GM18909 (cell line): ENCODE measurements around the gene ACAT2.
"Not testable (repeated sequence)": the region's sequence is repeated elsewhere in the genome, so short reads cannot be mapped to it uniquely, and the experiment has no call there.

Experiments used
- ATAC-seq: cut with Tn5 transposase; IDR thresholded peaks from one replicate; pipeline ENCODE4 v1.9.1; 2021; ENCODE audit warnings: mild to moderate bottlenecking; ENCODE audit not compliant: unreplicated experiment, poor library complexity

ACAT2 gene

DNA sequence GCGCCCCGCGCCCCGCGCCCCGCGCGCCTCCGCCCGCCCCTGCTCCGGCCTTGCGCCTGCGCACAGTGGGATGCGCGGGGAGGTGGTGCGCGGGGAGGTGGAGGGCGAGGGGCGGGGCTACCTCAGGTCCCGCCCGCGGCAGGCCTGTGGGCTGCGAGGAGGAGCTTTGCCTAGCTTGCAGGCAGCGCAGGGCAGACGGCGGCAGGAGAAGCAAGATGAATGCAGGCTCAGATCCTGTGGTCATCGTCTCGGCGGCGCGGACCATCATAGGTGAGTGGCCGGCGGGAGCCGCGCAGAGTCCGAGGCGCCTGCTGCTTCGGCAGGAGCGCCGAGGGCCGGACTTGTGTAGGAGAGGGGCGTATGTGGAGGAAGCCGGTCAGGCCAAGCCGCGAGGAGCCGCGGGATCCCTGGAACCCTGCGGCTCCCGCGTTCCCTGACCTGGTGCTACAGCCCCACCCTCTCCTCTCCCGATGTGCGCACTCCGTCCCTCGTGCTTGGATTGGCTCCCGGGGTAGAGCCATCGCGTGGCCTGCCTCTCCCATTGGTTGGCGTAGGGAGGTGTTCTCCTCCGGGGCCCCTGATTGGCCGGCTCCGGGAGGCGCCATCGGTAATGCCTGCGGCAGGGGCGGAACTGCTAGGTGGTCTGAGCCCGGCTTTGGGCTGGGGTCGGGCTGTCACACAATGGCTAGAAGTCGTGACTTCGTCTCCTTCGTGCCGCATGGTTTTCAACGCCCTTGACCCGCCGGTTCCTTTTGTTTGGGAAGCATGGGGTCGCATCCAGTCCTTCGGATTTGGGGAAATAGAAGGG is at the start of gene ACAT2:
ACAT2 (plus strand) TSS at position 173 of the 808 bp plus-strand sequence; CDS start at position 216, 43 bp downstream.
- peak; percentile 97 for ATAC-seq

GRCh38 chr6:159712389-159712788 is 49.5 kb upstream of the ACAT2 start:
- ATAC-seq, result not testable (repeated sequence)

DNA sequence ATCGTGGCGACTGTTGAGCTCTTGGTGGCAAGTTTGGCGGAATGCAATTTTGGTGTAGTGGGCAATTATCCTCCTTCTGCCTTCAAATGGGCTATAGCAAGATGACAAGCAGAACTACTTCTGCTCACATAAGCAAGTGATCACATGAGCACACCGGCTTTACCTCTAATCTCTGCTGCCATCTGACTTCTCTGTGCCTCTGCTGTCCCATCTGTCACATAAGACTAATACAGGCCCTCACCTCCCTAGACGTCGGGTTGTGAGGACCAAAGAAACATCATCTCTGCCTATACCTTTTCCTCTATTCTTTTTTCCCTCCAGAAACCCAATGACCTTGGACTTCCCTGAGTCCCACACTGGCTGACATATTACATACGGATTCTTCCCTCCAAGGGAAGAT is 47.9 kb upstream of the ACAT2 start:
- ATAC-seq, result no peak

DNA sequence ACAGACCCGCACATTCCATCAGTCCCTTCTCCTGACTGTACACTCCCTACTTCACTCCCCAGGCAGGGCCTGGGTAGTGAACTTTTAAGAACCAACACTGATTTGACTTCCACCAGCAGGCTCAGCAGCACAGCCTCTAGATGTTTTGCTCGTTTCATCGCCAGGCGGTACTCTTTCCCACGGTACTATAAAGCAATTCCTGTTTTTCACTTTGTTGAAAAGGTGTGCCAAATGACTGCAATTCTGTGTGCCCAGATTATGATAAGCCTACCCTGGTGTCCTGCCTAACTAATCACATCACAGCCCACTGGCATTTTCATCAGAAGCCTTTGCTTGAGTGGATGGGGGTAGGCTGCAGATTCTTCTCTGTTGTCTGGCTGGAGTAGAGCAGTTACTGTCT is 47.4 kb upstream of the ACAT2 start:
- no peak for ATAC-seq

GRCh38 chr6:159715166-159715565 is 46.7 kb upstream of the ACAT2 start:
- no peak for ATAC-seq

DNA sequence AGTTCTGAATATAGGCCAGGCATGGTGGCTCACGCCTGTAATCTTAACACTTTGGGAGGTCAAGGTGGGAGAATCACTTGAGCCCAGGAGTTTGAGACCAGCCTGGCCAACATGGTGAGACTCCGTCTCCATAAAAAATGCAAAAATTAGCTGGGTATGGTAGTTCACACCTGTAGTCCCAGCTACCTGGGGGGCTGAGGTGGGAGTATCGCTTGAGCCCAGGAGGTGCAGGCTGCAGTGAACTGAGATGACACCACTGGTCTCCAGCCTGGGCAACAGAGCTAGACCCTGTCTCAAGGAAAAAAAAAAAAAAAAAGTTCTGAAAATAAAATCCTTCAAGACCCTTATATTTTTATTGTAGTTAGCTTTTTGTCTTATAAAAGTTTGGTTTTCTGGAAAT is 46.2 kb upstream of the ACAT2 start:
- ATAC-seq, result no peak

GRCh38 chr6:159716247-159717096 is 45.4 kb upstream of the ACAT2 start:
- ATAC-seq, result no peak

DNA sequence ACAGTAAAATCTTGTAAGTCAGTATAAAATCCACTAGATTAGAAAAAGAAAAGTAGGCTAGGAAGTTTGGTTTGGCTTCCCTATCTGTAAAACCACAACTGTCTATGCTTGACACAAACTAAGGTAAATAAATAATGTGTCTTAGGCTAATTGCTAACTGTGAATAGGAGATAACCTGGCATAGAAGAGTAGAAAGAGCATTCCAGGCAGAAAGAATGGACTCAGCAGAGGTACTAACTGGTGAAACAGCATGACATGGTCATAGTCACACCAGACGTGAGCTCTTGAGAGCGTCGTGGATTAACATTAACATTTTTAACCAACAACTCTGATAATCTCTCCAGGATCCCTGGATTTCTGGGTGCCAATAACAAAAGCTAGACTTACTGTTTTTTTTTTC is 43.2 kb upstream of the ACAT2 start:
- ATAC-seq, result no peak

GRCh38 chr6:159719287-159719686 is 42.6 kb upstream of the ACAT2 start:
- ATAC-seq, result no peak

DNA sequence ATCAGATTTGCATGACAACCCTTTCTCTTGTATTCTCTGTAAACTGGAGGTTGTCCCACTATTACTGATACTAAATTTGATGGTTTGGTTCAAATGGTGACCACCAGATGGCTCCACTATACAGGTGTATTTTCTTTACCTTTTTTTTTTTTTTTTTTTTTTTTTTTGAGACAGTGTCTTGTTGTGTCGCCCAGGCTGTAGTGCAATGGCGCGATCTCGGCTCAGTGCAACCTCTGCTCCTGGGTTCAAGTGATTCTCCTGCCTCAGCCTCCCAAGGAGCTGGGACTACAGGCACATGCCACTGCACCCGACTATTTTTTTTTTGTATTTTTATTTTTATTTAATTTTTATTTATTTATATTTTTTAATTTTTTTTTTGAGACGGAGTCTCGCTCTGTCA is 41.1 kb upstream of the ACAT2 start:
- no peak for ATAC-seq

DNA sequence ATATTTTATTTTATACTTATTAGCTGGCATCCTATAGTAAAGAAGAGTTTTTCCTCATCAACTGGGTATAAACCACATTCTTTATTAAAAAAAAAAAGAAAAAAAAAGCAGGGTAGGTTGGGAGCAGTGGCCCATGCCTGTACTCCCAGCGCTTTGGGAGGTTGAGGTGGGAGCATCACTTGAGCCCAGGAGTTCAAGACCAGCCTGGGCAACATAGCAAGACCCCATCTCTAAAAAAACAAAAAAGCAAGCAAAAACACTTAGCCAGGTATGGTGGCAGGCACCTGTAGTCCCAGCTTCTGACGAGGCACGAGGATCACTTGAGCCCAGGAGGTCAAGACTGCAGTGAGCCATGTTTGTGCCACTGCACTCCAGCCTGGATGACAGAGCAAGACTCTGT is 39.9 kb upstream of the ACAT2 start:
- not testable (repeated sequence) for ATAC-seq

DNA sequence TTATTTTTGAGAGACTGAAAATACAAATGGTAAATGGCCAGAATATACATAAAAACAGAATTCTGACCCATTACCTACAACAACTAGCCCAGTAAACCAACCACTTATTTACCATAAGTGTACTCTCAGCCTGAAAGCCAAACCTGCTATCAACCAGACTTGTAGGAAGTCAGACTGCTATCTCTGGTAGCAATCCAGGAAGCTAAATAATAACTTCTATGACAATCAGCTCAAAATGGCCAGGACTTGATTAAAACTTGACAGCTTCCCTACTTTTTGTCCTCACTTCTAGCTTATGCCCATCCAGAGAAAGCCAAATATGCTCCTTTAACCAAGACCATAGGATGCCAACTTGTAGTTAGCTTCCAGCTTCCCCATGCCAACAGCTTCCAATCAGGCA is 39.2 kb upstream of the ACAT2 start:
- no peak for ATAC-seq

DNA sequence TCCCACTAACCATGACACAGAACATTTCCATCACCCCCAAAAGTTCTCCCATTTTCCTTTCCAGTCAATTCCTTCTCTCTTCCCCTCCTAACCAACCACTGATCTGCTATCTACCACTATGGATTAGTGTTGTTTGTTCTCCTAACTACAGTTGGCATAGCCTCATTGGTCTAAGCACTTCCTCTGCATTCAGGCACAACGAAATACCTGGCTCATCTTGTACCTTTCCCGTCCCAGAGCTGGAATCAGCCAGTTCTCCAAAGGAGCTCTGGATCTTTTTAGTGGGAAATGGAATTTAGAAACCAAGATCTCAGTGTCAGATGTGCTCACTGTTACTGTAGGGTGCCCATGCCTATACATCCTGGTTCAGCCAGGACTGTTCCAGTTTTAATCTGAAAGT is 38.6 kb upstream of the ACAT2 start:
- no peak for ATAC-seq

- no peak for ATAC-seq
These were observed 37.1 kb upstream of the ACAT2 start for GRCh38 chr6:159724778-159725177.

DNA sequence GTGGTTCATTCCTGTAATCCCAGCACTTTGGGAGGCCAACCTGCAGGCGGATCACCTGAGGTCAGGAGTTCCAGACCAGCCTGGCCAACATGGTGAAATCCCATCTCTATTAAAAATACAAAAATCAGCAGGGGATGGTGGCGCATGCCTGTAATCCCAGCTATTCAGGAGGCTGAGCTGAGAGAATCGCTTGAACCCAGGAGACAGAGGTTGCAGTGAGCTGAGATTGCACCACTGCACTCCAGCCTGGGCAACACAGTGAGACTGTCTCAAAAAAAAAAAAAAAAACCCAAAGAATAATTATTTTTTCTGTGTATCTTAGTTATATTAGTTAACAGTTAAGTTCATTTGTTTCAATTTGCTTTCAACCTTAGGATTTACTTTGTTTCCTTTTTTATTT is 36.6 kb upstream of the ACAT2 start:
- ATAC-seq, result not testable (repeated sequence)

GRCh38 chr6:159726255-159726917 is 35.5 kb upstream of the ACAT2 start:
- ATAC-seq, result peak; percentile 29

GRCh38 chr6:159726918-159727716 is 34.7 kb upstream of the ACAT2 start, which contains the start of gene WTAP:
WTAP (plus strand) TSS chr6:159727506; CDS start chr6:159736266, 8,760 bp downstream.
- ATAC-seq, result peak; percentile 77

DNA sequence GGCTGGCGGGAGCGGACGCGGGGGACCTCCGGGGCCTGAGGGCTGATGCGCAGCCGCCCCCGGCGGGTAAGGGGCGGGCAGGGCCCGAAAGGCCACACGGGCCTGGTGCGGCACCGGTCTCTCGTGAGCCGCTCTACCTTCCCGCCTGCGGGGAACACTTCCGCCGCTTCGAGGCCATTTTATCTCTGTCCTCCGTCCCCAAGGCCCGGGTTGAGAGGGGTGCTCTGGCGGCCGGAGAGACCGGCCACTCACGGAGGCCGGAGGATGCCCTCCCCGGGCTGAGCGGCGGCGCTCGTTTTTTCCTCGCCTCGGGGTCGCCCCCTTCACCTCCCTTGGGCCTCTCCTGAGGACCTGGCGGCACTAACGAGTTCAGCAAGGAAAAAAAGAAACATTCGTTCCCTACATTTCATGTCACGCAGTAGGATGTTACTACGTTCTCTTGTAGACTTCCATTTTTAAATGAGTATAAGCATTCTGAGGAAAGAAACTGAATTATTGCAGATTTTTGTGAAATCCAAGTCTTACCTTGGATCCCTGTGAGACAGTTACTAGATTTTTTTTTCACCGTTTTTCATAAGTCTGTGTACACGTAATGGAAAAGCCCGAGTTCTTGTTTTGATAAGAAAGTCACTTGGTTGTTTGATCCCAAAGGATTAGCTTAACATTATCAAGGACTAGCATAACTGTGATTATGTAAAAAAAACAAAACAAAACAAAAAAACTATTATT is 34.0 kb upstream of the ACAT2 start:
- ATAC-seq, result peak; percentile 39

- no peak for ATAC-seq
These were observed 33.3 kb upstream of the ACAT2 start for GRCh38 chr6:159728531-159728964.
